ENCODE results near the gene FGF10.

FGF10 gene

GRCh38 chr5:44389090-44389822 lies at the start of gene FGF10:
TSS of gene FGF10 (minus strand) at chr5:44389420. CDS start at chr5:44388682, 738 bp downstream.
- no peak for DNase-seq

- no peak for DNase-seq
Measured at GRCh38 chr5:44426944-44427343, 37.7 kb upstream of the FGF10 start.

- no peak for DNase-seq
Measured at GRCh38 chr5:44412286-44412685, 23.1 kb upstream of the FGF10 start.

GRCh38 chr5:44402084-44402483 lies 12.9 kb upstream of the FGF10 start:
- DNase-seq, result no peak

GRCh38 chr5:44401611-44402010 lies 12.4 kb upstream of the FGF10 start:
- no peak for DNase-seq

GRCh38 chr5:44398382-44398781 lies 9.2 kb upstream of the FGF10 start:
- DNase-seq, result no peak

GRCh38 chr5:44396312-44396711 lies 7.1 kb upstream of the FGF10 start:
- DNase-seq, result no peak

GRCh38 chr5:44390351-44390750 lies 1.1 kb upstream of the FGF10 start:
- DNase-seq, result no peak

- DNase-seq, result no peak
Measured at GRCh38 chr5:44389823-44390143, 563 bp upstream of the FGF10 start.

GRCh38 chr5:44388321-44389089 lies 715 bp downstream of the FGF10 start:
- no peak for DNase-seq

- DNase-seq, result no peak
Measured at GRCh38 chr5:44387921-44388320, 1.3 kb downstream of the FGF10 start.

GRCh38 chr5:44387406-44387805 lies 1.8 kb downstream of the FGF10 start:
- DNase-seq, result no peak

- no peak for DNase-seq
Measured at GRCh38 chr5:44385291-44385900, 3.8 kb downstream of the FGF10 start.

- no peak for DNase-seq
Measured at GRCh38 chr5:44384816-44385215, 4.4 kb downstream of the FGF10 start.

GRCh38 chr5:44382894-44383293 lies 6.3 kb downstream of the FGF10 start:
- no peak for DNase-seq

GRCh38 chr5:44377057-44377456 lies 12.2 kb downstream of the FGF10 start:
- DNase-seq, result no peak

GRCh38 chr5:44372028-44372427 lies 17.2 kb downstream of the FGF10 start:
- DNase-seq, result no peak

GRCh38 chr5:44367203-44367602 lies 22.0 kb downstream of the FGF10 start:
- no peak for DNase-seq

- no peak for DNase-seq
Measured at GRCh38 chr5:44365345-44365744, 23.9 kb downstream of the FGF10 start.

GRCh38 chr5:44364097-44364496 lies 25.1 kb downstream of the FGF10 start:
- no peak for DNase-seq

- no peak for DNase-seq
Measured at GRCh38 chr5:44361342-44362001, 27.7 kb downstream of the FGF10 start.

- DNase-seq, result no peak
Measured at GRCh38 chr5:44360919-44361318, 28.3 kb downstream of the FGF10 start.

GRCh38 chr5:44358421-44358820 lies 30.8 kb downstream of the FGF10 start:
- no peak for DNase-seq

- no peak for DNase-seq
Measured at GRCh38 chr5:44356231-44356630, 33.0 kb downstream of the FGF10 start.
